Common myeloid progenitor, CD34-positive (primary cell): ENCODE results near the gene CA12.

Experiments
- CTCF ChIA-PET: fragments of 350-600 bp; sonication (Branson Sonifier 250); formaldehyde crosslinking; loops from one replicate; lab custom pipeline; 2021; ENCODE audit warnings: antibody characterized with exemption; lab: Charles Lee
- POLR2A ChIA-PET: fragments of 350-600 bp; sonication (Branson Sonifier 250); formaldehyde crosslinking; loops from one replicate; lab custom pipeline; 2021; ENCODE audit warnings: antibody characterized with exemption; lab: Charles Lee
- DNase-seq, 3 donors: peaks; one replicate each; pipeline versions ENCODE4 v3.0.0 to v3.0.0-alpha.2; 2013
- H3K27ac ChIP-seq, 2 experiments: 1 replicate in 1 of 2; 2 replicates in 1 of 2; pipeline ENCODE4 v1.7.0; 2013; ENCODE audit warnings: inconsistent platforms in 2 of 2, low read length in 2 of 2, mild to moderate bottlenecking in 2 of 2, low read depth in 1 of 2, moderate library complexity in 1 of 2; ENCODE audit not compliant: severe bottlenecking in 2 of 2, insufficient read depth in 1 of 2, poor library complexity in 1 of 2
- H3K27me3 ChIP-seq, 5 experiments: replicated peaks in 2 of 5; 1 replicate in 3 of 5; 2 replicates in 2 of 5; pipeline versions ENCODE4 v1.6.1 to v1.7.0; 2013; ENCODE audit warnings: low read length in 4 of 5, mild to moderate bottlenecking in 2 of 5, moderate library complexity in 2 of 5, inconsistent platforms in 1 of 5; ENCODE audit not compliant: insufficient read depth in 5 of 5, control insufficient read depth in 4 of 5
- H3K36me3 ChIP-seq, 4 experiments: 1 replicate in 2 of 4; 2 replicates in 2 of 4; pipeline versions ENCODE4 v1.6.1 to v1.7.0; 2013; ENCODE audit warnings: low read length in 3 of 4, control low read depth in 1 of 4, mild to moderate bottlenecking in 1 of 4; ENCODE audit not compliant: control insufficient read depth in 4 of 4, insufficient read depth in 4 of 4
- H3K4me1 ChIP-seq, 4 experiments: 1 replicate in 3 of 4; 2 replicates in 1 of 4; pipeline versions ENCODE4 v1.6.1 to v1.7.1; 2013; ENCODE audit warnings: low read length in 3 of 4, mild to moderate bottlenecking in 3 of 4, control low read depth in 1 of 4, inconsistent platforms in 1 of 4, moderate library complexity in 1 of 4; ENCODE audit not compliant: control insufficient read depth in 4 of 4, insufficient read depth in 4 of 4; ENCODE audit errors: control extremely low read depth in 1 of 4
- H3K4me3 ChIP-seq, 7 experiments: 1 replicate in 4 of 7; 2 replicates in 3 of 7; pipeline versions ENCODE4 v1.5.1 to v1.7.0; 2013; ENCODE audit warnings: mild to moderate bottlenecking in 7 of 7, low read length in 6 of 7, moderate library complexity in 6 of 7, inconsistent platforms in 2 of 7, low read depth in 2 of 7, control low read depth in 1 of 7; ENCODE audit not compliant: insufficient read depth in 4 of 7, control insufficient read depth in 1 of 7; ENCODE audit errors: extremely low read depth in 1 of 7
- H3K9me3 ChIP-seq, 5 experiments: 1 replicate in 4 of 5; 2 replicates in 1 of 5; pipeline versions ENCODE4 v1.6.1 to v1.7.1; 2013; ENCODE audit warnings: low read length in 4 of 5, mild to moderate bottlenecking in 2 of 5, inconsistent platforms in 1 of 5, low read depth in 1 of 5, moderate library complexity in 1 of 5; ENCODE audit not compliant: control insufficient read depth in 4 of 5, insufficient read depth in 2 of 5; ENCODE audit errors: control extremely low read depth in 1 of 5
- WGBS: methylation state at CpG from one replicate; pipeline ENCODE4 v1.1.5; 2013; ENCODE audit not compliant: insufficient coverage; 5-methylcytosine and 5-hydroxymethylcytosine counted together

Gene CA12

GRCh38 chr15:63331456-63331855 is 50.2 kb downstream of the CA12 start:
- no peaks in the 10 kb centered on the region for H3K27me3 ChIP-seq
- ChIA-PET CTCF (interaction anchor here (1.1 kb wide), 1 partner anchor 61 kb away, joined by 3 read pairs; no protein-coding TSS in a partner anchor), POLR2A (no interaction called here)
- DNase-seq = no peak
- peaks cover 0 to 7% (median 3%) of the 10 kb centered on the region in 4 experiments for H3K4me1 ChIP-seq
- WGBS = 98% methylated on average over 12 of the region's 12 CpGs
- H3K36me3 ChIP-seq = no peaks in the 10 kb centered on the region
- H3K4me3 ChIP-seq = no peak overlapping the region
- H3K27ac ChIP-seq = no peak overlapping the region
- H3K9me3 ChIP-seq = no peaks in the 10 kb centered on the region

GRCh38 chr15:63330926-63331325 is 50.7 kb downstream of the CA12 start:
- Histone ChIP-seq H3K4me1 (peaks cover 0 to 7% (median 3%) of the 10 kb centered on the region in 4 experiments), H3K36me3 (no peaks in the 10 kb centered on the region), H3K27me3 (no peaks in the 10 kb centered on the region), H3K27ac (no peak overlapping the region), H3K4me3 (no peak overlapping the region), H3K9me3 (no peaks in the 10 kb centered on the region)
- WGBS = 100% methylated on average over 10 of the region's 10 CpGs
- ChIA-PET CTCF (no interaction called here), POLR2A (no interaction called here)
- no peak for DNase-seq

GRCh38 chr15:63329567-63330350 is 51.9 kb downstream of the CA12 start:
- Histone ChIP-seq H3K4me1 (peaks cover 0 to 7% (median 3%) of the 10 kb centered on the region in 4 experiments), H3K27ac (no peak overlapping the region), H3K9me3 (no peaks in the 10 kb centered on the region), H3K36me3 (no peaks in the 10 kb centered on the region), H3K27me3 (no peaks in the 10 kb centered on the region), H3K4me3 (no peak overlapping the region)
- ChIA-PET POLR2A (no interaction called here), CTCF (interaction anchor here (0.7 kb wide), 1 partner anchor 31 kb away, joined by 3 read pairs; no protein-coding TSS in a partner anchor)
- DNase-seq = no peak
- WGBS = 100% methylated on average over 5 of the region's 5 CpGs

DNA sequence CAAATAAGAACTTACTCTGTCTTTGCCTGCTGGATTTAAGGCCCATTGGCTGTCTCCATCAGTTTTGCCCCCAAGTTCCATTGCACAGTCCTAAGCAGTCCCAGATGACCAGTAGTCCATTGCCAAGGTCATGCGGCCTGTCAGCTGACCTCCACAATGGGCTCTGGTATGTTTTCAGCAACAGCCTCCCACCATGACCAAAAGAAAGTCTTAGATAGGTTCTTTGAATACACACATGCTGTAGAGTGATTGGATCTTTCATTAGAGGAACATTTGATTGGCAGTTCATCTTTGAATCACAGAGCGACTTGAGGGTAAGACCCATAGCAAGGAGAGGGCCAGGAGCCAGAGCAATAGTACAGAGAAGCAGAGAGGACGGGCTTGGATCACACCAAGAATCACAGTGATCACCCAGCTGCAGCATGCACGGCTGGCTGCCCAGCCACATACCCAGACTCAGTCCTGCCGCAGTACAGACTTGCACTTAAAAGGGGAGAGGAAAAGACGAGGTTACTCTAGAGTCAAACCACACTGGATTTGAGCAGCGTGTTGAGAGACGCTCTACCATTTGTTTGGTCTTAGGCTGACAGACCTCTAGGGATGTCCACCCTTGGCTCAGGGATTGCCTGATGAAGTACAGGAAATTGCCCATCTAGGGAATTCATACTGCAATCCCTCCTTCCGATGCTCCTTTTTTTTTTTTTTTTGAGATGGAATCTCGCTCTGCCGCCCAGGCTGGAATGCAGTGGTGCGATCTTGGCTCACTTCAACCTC is 53.8 kb downstream of the CA12 start:
- H3K27me3 ChIP-seq = no peaks in the 10 kb centered on the region
- DNase-seq = no peak
- ChIA-PET POLR2A (no interaction called here), CTCF (no interaction called here)
- peaks cover 0 to 10% (median 3%) of the 10 kb centered on the region in 4 experiments for H3K4me1 ChIP-seq
- H3K9me3 ChIP-seq = no peaks in the 10 kb centered on the region
- no peak overlapping the region for H3K27ac ChIP-seq
- H3K4me3 ChIP-seq = no peak overlapping the region
- H3K36me3 ChIP-seq = no peaks in the 10 kb centered on the region
- WGBS = 97% methylated on average over 9 of the region's 12 CpGs

GRCh38 chr15:63324770-63325169 is 56.9 kb downstream of the CA12 start:
- H3K27ac ChIP-seq = no peak overlapping the region
- CTCF ChIA-PET = interaction anchor here (1.0 kb wide), 2 partner anchors 8 to 48 kb away, joined by 3 read pairs; no protein-coding TSS in a partner anchor
- no peaks in the 10 kb centered on the region for H3K27me3 ChIP-seq
- H3K4me1 ChIP-seq = peaks cover 0 to 3% (median 0%) of the 10 kb centered on the region in 4 experiments
- 100% methylated on average over 4 of the region's 7 CpGs for WGBS
- DNase-seq = no peak
- POLR2A ChIA-PET = no interaction called here
- no peaks in the 10 kb centered on the region for H3K36me3 ChIP-seq
- H3K9me3 ChIP-seq = no peaks in the 10 kb centered on the region
- H3K4me3 ChIP-seq = no peak overlapping the region

DNA sequence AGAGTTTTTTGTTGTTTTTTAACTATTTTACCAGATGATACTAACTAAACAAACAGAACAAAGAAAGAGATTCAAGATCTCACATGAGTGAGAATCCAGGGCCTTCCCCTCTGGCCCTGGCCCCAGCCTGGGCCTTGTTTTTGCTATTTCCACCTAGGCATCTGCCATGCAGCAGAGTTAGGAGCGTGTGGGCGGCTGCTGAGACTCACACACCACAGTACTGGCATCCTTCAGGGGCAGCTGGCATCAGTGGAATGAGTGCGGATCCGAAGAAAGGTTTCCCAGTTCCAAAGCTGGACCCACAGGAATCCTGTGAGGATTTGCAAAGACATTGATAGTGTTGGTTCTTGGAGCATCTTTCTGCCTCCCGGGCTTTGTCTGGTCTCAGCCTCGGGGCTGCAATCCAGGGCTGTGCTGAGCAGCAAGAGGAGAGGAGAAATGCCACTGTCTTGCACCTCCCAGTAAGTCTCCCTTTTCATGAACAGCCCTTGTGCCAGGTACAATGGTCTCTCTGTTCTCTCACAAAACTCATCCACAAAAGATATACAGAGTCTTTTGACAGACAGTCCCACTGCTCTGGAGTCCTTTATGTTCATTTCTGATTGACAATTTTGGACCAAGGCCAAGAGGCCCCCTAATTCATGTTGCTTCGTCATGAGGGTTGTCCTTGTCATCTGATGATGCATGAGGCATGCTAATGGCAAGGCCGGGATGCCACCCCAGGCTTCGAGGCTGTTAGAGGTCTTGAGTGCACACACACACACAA is 57.7 kb downstream of the CA12 start:
- H3K9me3 ChIP-seq = no peaks in the 10 kb centered on the region
- H3K27ac ChIP-seq = no peak overlapping the region
- no peaks in the 10 kb centered on the region for H3K36me3 ChIP-seq
- no peak overlapping the region for H3K4me3 ChIP-seq
- 100% methylated on average over 3 of the region's 9 CpGs for WGBS
- H3K27me3 ChIP-seq = no peaks in the 10 kb centered on the region
- POLR2A ChIA-PET = no interaction called here
- peaks cover 0 to 3% (median 0%) of the 10 kb centered on the region in 4 experiments for H3K4me1 ChIP-seq
- CTCF ChIA-PET = interaction anchor here (1.0 kb wide), 1 partner anchor 49 kb away, joined by 3 read pairs; no protein-coding TSS in a partner anchor
- peak in 1 of 3 donors; percentile 13 for DNase-seq
